HEK293T (cell line): Measurements from ENCODE around the gene CALML5.

Experiments used
- CTCF ChIA-PET: fragments of 350-600 bp; formaldehyde crosslinking; extraction: SDS; loops from one replicate; lab custom pipeline; 2021; ENCODE audit warnings: antibody characterized with exemption, inconsistent platforms; lab: Yijun Ruan, JAX
- POLR2A ChIA-PET: fragments of 350-600 bp; formaldehyde crosslinking; extraction: SDS; loops from one replicate; lab custom pipeline; 2020; ENCODE audit warnings: antibody characterized with exemption, inconsistent platforms; lab: Yijun Ruan, JAX
- DNase-seq: peaks from one replicate; pipeline ENCODE4 v3.0.0; 2012; ENCODE audit warnings: mixed read lengths; ENCODE audit errors: extremely low spot score
- ARNT ChIP-seq: fragments of 450-650 bp; IDR thresholded peaks from 2 replicates; pipeline ENCODE4 v1.6.1; 2017; ENCODE audit warnings: mild to moderate bottlenecking
- BHLHE40 ChIP-seq: fragments of 450-650 bp; IDR thresholded peaks from 2 replicates; pipeline ENCODE4 v1.6.1; 2016; ENCODE audit warnings: mild to moderate bottlenecking, moderate library complexity, borderline replicate concordance
- CTBP1 ChIP-seq: fragments of 450-650 bp; IDR thresholded peaks from 2 replicates; pipeline ENCODE4 v1.6.1; 2016; ENCODE audit warnings: borderline replicate concordance
- ELF4 ChIP-seq: fragments of 450-650 bp; IDR thresholded peaks from 2 replicates; pipeline ENCODE4 v1.6.1; 2017; ENCODE audit warnings: antibody characterized with exemption
- FOXA1 ChIP-seq: fragments of 450-650 bp; IDR thresholded peaks from 2 replicates; pipeline ENCODE4 v1.6.1; 2016; ENCODE audit warnings: mild to moderate bottlenecking
- FOXK2 ChIP-seq: fragments of 450-650 bp; IDR thresholded peaks from 2 replicates; pipeline ENCODE4 v1.6.1; 2016; ENCODE audit warnings: mild to moderate bottlenecking
- FOXM1 ChIP-seq: fragments of 450-650 bp; IDR thresholded peaks from 2 replicates; pipeline ENCODE4 v1.6.1; 2017; ENCODE audit warnings: mild to moderate bottlenecking, borderline replicate concordance
- HDGF ChIP-seq: fragments of 450-650 bp; IDR thresholded peaks from 2 replicates; pipeline ENCODE4 v1.6.1; 2017; ENCODE audit warnings: antibody characterized with exemption, borderline replicate concordance
- L3MBTL2 ChIP-seq: fragments of 450-650 bp; conservative IDR thresholded peaks from 2 replicates; pipeline ENCODE4 v1.6.1; 2016; ENCODE audit warnings: mild to moderate bottlenecking
- LEF1 ChIP-seq: fragments of 450-650 bp; IDR thresholded peaks from 2 replicates; pipeline ENCODE4 v1.6.1; 2017; ENCODE audit warnings: mild to moderate bottlenecking, borderline replicate concordance
- NFRKB ChIP-seq: fragments of 450-650 bp; IDR thresholded peaks from 2 replicates; pipeline ENCODE4 v1.6.1; 2016; ENCODE audit warnings: mild to moderate bottlenecking, moderate library complexity
- SP1 ChIP-seq: fragments of 450-650 bp; IDR thresholded peaks from 2 replicates; pipeline ENCODE4 v1.6.1; 2017
- SUZ12 ChIP-seq: fragments of 450-650 bp; IDR thresholded peaks from 2 replicates; pipeline ENCODE4 v1.6.1; 2016; ENCODE audit warnings: mild to moderate bottlenecking
- TARDBP ChIP-seq: fragments of 450-650 bp; IDR thresholded peaks from 2 replicates; pipeline ENCODE4 v1.6.1; 2016
- ZNF384 ChIP-seq: fragments of 450-650 bp; IDR thresholded peaks from 2 replicates; pipeline ENCODE4 v1.6.1; 2016
- TF ChIP-seq, protein P1 (sequence below): fragments of 450-650 bp; IDR thresholded peaks from 2 replicates; pipeline ENCODE4 v1.6.1; 2016

CALML5 gene

DNA sequence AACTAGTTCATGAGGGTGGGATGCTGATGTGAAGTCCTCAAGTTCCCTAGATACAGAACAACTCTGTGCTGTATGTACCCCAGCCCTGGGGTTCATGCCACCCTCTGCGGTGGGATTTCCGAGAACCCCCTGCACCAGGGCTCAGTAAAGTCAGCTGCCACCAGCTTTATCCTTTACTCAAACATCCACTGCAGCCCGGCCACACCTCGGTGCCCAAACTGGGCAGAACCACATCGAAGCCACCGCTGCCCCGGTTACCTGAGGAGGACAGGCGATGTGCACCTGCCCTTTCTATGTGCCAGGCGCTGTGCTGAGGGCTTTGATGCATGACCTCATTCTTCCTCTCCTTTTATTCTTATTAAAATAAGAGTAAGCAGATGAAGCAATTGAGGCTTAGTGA lies 9.9 kb upstream of the CALML5 start:
- TF ChIP-seq FOXA1 (no peak), CTBP1 (no peak), TARDBP (no peak), ELF4 (no peak), SUZ12 (no peak), NFRKB (no peak), L3MBTL2 (no peak), BHLHE40 (no peak), SP1 (no peak), ZNF384 (no peak), FOXK2 (no peak), LEF1 (no peak), HDGF (no peak), FOXM1 (no peak), ARNT (no peak)
- TF ChIP-seq, protein P1, sequence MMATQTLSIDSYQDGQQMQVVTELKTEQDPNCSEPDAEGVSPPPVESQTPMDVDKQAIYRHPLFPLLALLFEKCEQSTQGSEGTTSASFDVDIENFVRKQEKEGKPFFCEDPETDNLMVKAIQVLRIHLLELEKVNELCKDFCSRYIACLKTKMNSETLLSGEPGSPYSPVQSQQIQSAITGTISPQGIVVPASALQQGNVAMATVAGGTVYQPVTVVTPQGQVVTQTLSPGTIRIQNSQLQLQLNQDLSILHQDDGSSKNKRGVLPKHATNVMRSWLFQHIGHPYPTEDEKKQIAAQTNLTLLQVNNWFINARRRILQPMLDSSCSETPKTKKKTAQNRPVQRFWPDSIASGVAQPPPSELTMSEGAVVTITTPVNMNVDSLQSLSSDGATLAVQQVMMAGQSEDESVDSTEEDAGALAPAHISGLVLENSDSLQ = no peak
- no peak for DNase-seq
- ChIA-PET POLR2A (interaction anchor here (1.2 kb wide), 1 partner anchor 8 kb away, joined by 3 read pairs; no protein-coding TSS in a partner anchor), CTCF (no interaction called here)

DNA sequence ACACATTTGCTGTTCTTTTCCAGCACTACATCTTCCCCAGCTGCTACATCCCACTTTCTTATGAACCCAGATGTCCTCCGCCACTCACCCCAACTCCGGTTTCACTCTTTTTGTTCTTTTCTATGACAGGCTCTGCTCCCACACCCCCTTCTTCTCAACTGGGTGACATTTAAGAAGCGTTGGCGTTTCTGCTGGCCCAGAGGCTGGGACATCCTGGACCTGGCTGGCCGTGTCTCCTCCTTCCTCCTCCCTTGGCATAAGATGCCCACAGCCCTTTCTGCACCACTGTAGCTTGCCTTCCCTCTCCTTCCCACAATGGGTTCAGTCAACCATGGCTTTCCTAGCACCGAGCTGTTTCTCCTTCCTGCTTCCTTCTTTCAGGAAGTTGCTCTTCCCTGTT lies 9.4 kb upstream of the CALML5 start:
- TF ChIP-seq HDGF = no peak
- TF ChIP-seq LEF1 = no peak
- no peak for TF ChIP-seq ARNT
- TF ChIP-seq SP1 = no peak
- TF ChIP-seq BHLHE40 = no peak
- no peak for TF ChIP-seq NFRKB
- no peak for TF ChIP-seq FOXM1
- no peak for TF ChIP-seq TARDBP
- TF ChIP-seq CTBP1 = no peak
- TF ChIP-seq FOXA1 = no peak
- TF ChIP-seq, protein P1 = no peak
- no peak for TF ChIP-seq FOXK2
- POLR2A ChIA-PET = no interaction called here
- CTCF ChIA-PET = no interaction called here
- no peak for DNase-seq

DNA sequence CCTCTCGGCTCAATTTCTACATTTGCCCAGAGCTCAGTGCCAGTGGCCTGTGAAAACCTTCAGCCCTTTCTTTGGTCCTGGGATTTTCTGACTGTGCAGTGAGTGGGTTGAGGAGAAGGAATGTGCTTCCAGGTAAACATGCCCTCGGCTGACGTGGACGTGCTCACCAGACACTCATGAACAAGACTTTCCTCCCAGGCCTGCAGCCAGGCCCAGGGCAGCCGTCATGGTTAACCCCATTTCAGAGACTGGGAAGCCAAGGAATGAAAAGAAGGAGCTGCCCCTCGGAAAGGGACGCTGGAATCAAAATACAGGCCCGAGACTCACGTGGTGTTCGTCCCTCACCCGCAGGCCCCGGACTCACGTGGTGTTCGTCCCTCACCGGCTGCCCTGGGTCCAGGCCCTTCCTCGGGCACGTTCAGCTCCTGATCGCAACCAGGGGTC lies 8.8 kb upstream of the CALML5 start:
- POLR2A ChIA-PET = no interaction called here
- CTCF ChIA-PET = no interaction called here
- TF ChIP-seq BHLHE40 = no peak
- TF ChIP-seq, protein P1 = no peak
- no peak for DNase-seq

DNA sequence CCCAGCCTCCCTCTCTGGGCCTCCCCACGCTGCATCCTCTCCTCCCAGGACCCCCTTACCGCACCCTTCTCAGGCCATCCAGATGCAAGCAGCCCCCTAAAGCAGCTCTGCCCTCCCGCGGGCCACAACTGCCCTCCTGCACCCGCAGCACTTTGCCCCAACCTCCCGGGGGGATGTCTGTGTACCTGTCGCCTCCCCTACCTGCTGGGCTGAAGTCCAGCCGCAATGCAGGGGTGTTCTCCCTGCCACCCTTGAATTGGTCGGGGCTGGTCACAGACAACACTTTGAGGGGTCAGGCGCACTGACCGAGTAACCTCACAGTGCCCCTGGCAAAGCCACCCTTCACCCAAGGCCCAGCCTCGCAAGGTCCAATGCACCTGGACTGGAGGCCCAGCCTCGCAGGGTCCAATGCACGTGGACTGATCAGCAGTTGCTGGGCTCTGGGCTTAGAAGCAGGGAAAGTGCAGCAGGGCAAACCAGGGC lies 8.3 kb upstream of the CALML5 start:
- no peak for DNase-seq
- ChIA-PET POLR2A (no interaction called here), CTCF (no interaction called here)
- no peak for TF ChIP-seq LEF1
- TF ChIP-seq FOXK2 = no peak
- TF ChIP-seq HDGF = no peak
- no peak for TF ChIP-seq BHLHE40

DNA sequence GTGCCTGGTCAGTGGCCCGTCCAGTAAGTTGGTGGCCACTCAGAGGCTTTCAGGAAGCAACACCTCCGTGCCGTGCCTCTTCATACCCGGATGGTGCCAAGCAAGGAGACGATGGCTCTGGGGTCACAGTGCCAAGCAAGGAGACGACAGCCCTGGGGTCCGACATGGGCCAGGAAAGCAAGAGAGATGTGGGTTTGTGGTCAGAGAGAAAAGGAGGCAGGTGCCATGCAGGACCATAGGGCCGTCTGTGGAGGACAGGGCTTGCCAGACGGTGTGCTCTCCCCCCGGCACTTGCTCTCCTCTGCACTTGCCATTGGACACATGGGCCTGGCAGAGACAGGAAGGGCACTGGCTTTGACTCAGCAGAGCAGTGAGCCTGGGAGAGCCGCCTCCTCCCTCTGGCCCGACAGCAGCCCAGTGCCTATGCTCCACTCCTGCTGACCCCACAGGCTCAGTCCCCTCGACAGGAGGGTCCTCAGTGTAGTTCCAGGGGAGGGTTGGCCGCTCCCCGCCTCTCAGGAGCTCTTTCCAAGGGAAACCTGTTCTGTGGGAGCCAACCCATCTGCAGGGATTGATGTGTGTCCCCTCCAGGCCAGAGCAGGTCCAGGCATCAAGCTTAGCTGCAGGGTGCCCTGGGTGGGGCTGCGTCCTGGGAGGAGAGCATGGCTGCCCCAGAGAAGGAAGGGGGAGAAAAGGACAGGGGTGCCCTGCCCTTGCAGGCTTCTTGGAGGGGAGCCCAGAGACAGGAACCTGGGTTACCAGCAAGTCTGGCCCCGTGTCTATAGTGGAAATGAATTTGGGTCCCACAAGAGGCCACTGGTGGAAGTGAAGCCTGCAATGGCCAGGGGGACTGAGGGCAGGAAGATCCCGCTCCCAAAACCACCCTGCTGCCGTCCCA lies 7.6 kb upstream of the CALML5 start:
- ChIA-PET CTCF (interaction anchor here (0.6 kb wide), 1 partner anchor 109 kb away, joined by 4 read pairs; no protein-coding TSS in a partner anchor), POLR2A (no interaction called here)
- TF ChIP-seq BHLHE40 (no peak), CTBP1 (no peak), SUZ12 (no peak), TARDBP (no peak), HDGF (no peak), FOXM1 (no peak), FOXK2 (no peak), ELF4 (no peak), SP1 (no peak), NFRKB (no peak), L3MBTL2 (no peak), LEF1 (no peak), ARNT (no peak), ZNF384 (no peak), FOXA1 (no peak)
- TF ChIP-seq, protein P1 = no peak
- no peak for DNase-seq
